Left ventricle myocardium inferior (tissue), 1 donor: ENCODE results near the gene LUC7L3. TPM values are rescaled to one million over a fixed set of nuclear protein-coding genes. Genes with fewer than 3 reads are reported as not detected.

ENCODE experiments used
- DNase-seq: peaks from one replicate; pipeline ENCODE4 v3.0.0-alpha.2; 2020
- H3K27ac ChIP-seq: fragments of 200-600 bp; replicated peaks from 2 replicates; pipeline ENCODE4 v1.8.0; 2021
- H3K27me3 ChIP-seq: fragments of 200-600 bp; 2 replicates; pipeline ENCODE4 v1.8.0; 2021; ENCODE audit warnings: low read depth
- H3K36me3 ChIP-seq: fragments of 200-600 bp; 2 replicates; pipeline ENCODE4 v1.8.0; 2021
- H3K4me1 ChIP-seq: fragments of 200-600 bp; 2 replicates; pipeline ENCODE4 v1.8.0; 2021
- H3K4me3 ChIP-seq: fragments of 200-600 bp; 2 replicates; pipeline ENCODE4 v1.8.0; 2021; ENCODE audit warnings: mild to moderate bottlenecking, moderate library complexity
- H3K9me3 ChIP-seq: fragments of 200-600 bp; replicated peaks from 2 replicates; pipeline ENCODE4 v1.8.0; 2021
- CTCF ChIP-seq: fragments of 200-600 bp; IDR thresholded peaks from 2 replicates; pipeline ENCODE4 v1.8.0; 2021; ENCODE audit warnings: antibody characterized with exemption, mild to moderate bottlenecking, borderline replicate concordance
- intact Hi-C: fragments of 100-400 bp; cut with micrococcal nuclease; formaldehyde crosslinking; loops from one replicate; pipeline ENCODE4 v1.11.0; 2022
- total RNA-seq: library from RNA; stranded (reverse); fragmentation: NEBNext Ultra II Directional; extraction: Animal tissue kit (Norgen Biotek cat#: 25700); gene quantifications from one replicate; pipeline ENCODE4 v1.2.1, GENCODE V29; 2021
- donor health status: DM: no; HTN: yes; CAD: no; lungs with severe emphysema.

The LUC7L3 gene
- total RNA-seq, 1 donor from 2014 or later: 64.4 TPM

- no peak within 1 kb of the TSS for H3K4me3 ChIP-seq
- DNase-seq: no peak
- intact Hi-C loops: no loop called here
- no peak for TF ChIP-seq CTCF
- no peaks in the 10 kb centered on the region for H3K27me3 ChIP-seq
- H3K4me1 ChIP-seq: peaks cover 29% of the 10 kb centered on the region
- H3K9me3 ChIP-seq: no peaks in the 10 kb centered on the region
- no peaks in the 10 kb centered on the region for H3K36me3 ChIP-seq
- H3K27ac ChIP-seq: no peak within 1 kb of the TSS
Observed at GRCh38 chr17:50767446-50767845, 48.0 kb downstream of the LUC7L3 start, which contains the start of gene ANKRD40CL. Gene ANKRD40CL, minus strand, starts transcription at chr17:50767518. Its CDS starts 605 bp downstream, at chr17:50766913.

- Histone ChIP-seq H3K27ac (no peak overlapping the region), H3K36me3 (no peaks in the 10 kb centered on the region), H3K4me3 (no peak overlapping the region), H3K9me3 (no peaks in the 10 kb centered on the region), H3K27me3 (no peaks in the 10 kb centered on the region), H3K4me1 (peaks cover 27% of the 10 kb centered on the region)
- intact Hi-C loops: no loop called here
- no peak for DNase-seq
- no peak for TF ChIP-seq CTCF
Observed at GRCh38 chr17:50768346-50768761, 49.0 kb downstream of the LUC7L3 start.

GRCh38 chr17:50769884-50770283 lies 50.5 kb downstream of the LUC7L3 start:
- TF ChIP-seq CTCF: no peak
- H3K4me1 ChIP-seq: peaks cover 12% of the 10 kb centered on the region
- DNase-seq: no peak
- no peaks in the 10 kb centered on the region for H3K27me3 ChIP-seq
- intact Hi-C loops: no loop called here
- H3K27ac ChIP-seq: no peak overlapping the region
- H3K36me3 ChIP-seq: no peaks in the 10 kb centered on the region
- H3K4me3 ChIP-seq: no peak overlapping the region
- no peaks in the 10 kb centered on the region for H3K9me3 ChIP-seq

- H3K9me3 ChIP-seq: no peaks in the 10 kb centered on the region
- DNase-seq: no peak
- no peaks in the 10 kb centered on the region for H3K36me3 ChIP-seq
- no peaks in the 10 kb centered on the region for H3K27me3 ChIP-seq
- no peak for TF ChIP-seq CTCF
- H3K27ac ChIP-seq: no peak overlapping the region
- peaks cover 7% of the 10 kb centered on the region for H3K4me1 ChIP-seq
- intact Hi-C loops: no loop called here
- H3K4me3 ChIP-seq: no peak overlapping the region
Observed at GRCh38 chr17:50770346-50770745, 50.9 kb downstream of the LUC7L3 start.

GRCh38 chr17:50771991-50772785 lies 52.8 kb downstream of the LUC7L3 start:
- Histone ChIP-seq H3K27me3 (no peaks in the 10 kb centered on the region), H3K4me3 (no peak overlapping the region), H3K27ac (no peak overlapping the region), H3K36me3 (no peaks in the 10 kb centered on the region), H3K4me1 (no peaks in the 10 kb centered on the region), H3K9me3 (no peaks in the 10 kb centered on the region)
- DNase-seq: no peak
- intact Hi-C loops: no loop called here
- no peak for TF ChIP-seq CTCF
